ENCODE results near the gene TMED7.

Gene TMED7

GRCh38 chr5:115583474-115583873 is 42.4 kb downstream of the TMED7 start:
- Histone ChIP-seq H3K36me3 (ENCODE audit: insufficient read depth, low read length) (no peaks in the 10 kb centered on the region), H3K9me3 (ENCODE audit: control insufficient read depth, insufficient read depth, low read length) (no peaks in the 10 kb centered on the region), H3K4me1 (ENCODE audit: insufficient read depth, low read length) (0 out of 2 replicates have a peak, but pooled peaks cover 9% of the 10 kb centered on the region), H3K9ac (ENCODE audit: low read depth, low read length) (no peak overlapping the region)

GRCh38 chr5:115580941-115581340 is 44.9 kb downstream of the TMED7 start:
- Histone ChIP-seq H3K9me3 (ENCODE audit: control insufficient read depth, insufficient read depth, low read length) (no peaks in the 10 kb centered on the region), H3K36me3 (ENCODE audit: insufficient read depth, low read length) (0 out of 2 replicates have a peak, but pooled peaks cover 4% of the 10 kb centered on the region), H3K4me1 (ENCODE audit: insufficient read depth, low read length) (0 out of 2 replicates have a peak, but pooled peaks cover 9% of the 10 kb centered on the region)

DNA sequence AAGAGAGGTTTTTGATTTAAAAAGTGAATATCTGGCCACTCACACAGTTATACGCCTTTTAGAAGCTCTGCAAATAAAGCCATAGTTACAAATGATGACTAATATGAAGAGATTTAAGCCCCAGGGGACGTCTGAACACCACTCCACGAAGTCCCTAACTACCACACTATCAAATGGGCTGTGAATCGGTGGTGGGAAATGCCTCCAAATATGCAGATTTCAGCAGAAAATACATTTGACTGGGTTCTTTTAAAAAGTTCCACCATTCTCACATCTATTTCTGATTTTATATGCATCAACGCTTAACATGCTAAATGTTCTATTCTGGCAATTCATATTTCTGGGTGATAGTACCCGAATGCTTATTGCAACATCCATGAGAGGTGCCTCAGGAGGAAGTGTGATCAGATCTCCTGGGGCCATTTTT is 46.1 kb downstream of the TMED7 start:
- H3K36me3 ChIP-seq (ENCODE audit: insufficient read depth, low read length): 0 out of 2 replicates have a peak, but pooled peaks cover 4% of the 10 kb centered on the region
- H3K4me1 ChIP-seq (ENCODE audit: insufficient read depth, low read length): 0 out of 2 replicates have a peak, but pooled peaks cover 9% of the 10 kb centered on the region
- no peaks in the 10 kb centered on the region for H3K9me3 ChIP-seq (ENCODE audit: control insufficient read depth, insufficient read depth, low read length)
- no peak overlapping the region for H3K9ac ChIP-seq (ENCODE audit: low read depth, low read length)

More at GRCh38 chr5:115580941-115581340, 44.9 kb downstream of the TMED7 start:
- H3K9ac ChIP-seq (ENCODE audit: low read depth, low read length): no peak overlapping the region

DNA sequence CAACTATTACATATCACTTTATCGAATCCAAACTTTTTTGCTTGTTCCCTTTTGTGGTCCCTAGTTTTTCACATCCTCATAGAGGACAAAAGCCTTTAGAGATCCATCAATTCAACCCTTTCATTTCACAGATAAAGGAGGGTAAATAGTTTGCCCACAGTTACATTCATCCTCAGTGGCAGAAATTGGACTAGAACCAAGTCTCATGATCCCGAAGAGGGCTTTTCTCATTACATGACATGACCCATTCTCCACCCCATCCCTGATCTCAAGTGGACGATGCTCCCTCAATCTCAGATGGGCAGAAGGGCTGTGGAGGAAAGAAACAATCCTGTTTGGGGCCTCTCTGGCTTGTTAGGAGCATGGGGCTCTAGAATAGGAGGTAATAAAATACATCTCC is 46.6 kb downstream of the TMED7 start:
- no peaks in the 10 kb centered on the region for H3K9me3 ChIP-seq (ENCODE audit: control insufficient read depth, insufficient read depth, low read length)
- no peak overlapping the region for H3K9ac ChIP-seq (ENCODE audit: low read depth, low read length)
- H3K36me3 ChIP-seq (ENCODE audit: insufficient read depth, low read length): 0 out of 2 replicates have a peak, but pooled peaks cover 4% of the 10 kb centered on the region
- peaks cover 9% of the 10 kb centered on the region; the same call in 1 of the 2 replicates for H3K4me1 ChIP-seq (ENCODE audit: insufficient read depth, low read length)

DNA sequence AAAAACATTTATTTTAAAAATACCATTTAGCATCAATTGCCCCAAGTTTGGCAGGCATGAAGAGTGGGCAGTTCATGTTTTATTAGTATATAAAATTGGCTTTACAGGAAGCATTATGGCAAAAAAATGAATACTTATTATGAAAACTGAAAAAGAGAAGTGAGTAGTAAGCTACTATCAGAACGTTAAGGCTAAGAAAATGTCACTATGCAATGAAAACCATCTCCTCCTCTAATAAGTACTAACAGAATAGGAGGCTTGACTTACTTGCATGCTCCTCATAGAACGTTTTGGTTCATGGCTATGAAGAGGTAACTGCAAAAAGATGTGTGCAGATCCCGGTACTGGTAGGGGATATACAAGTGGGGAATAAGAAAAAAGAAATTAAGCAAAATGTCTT is 47.2 kb downstream of the TMED7 start:
- Histone ChIP-seq H3K9me3 (ENCODE audit: control insufficient read depth, insufficient read depth, low read length) (no peaks in the 10 kb centered on the region), H3K4me1 (ENCODE audit: insufficient read depth, low read length) (peaks cover 9% of the 10 kb centered on the region; the same call in 1 of the 2 replicates), H3K36me3 (ENCODE audit: insufficient read depth, low read length) (0 out of 2 replicates have a peak, but pooled peaks cover 4% of the 10 kb centered on the region), H3K9ac (ENCODE audit: low read depth, low read length) (no peak overlapping the region)

DNA sequence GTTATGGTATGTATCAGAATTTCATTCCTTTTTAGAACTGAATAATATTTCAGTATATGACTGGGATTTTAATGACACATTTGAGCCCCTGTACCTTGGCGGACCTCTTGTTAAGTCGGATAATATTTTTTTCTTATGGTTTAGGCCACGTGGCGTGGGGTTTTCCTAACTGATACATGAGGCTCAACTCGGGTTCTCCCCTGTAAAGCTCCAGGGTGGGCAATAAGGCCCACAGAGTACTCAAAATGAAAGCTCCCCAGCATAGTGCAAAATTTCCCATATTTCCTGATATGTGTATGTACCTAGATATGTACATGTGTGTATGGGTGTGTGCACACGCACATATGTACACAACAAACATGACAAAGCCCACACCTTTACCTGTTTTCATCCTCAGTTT is 48.1 kb downstream of the TMED7 start:
- 0 out of 2 replicates have a peak, but pooled peaks cover 4% of the 10 kb centered on the region for H3K36me3 ChIP-seq (ENCODE audit: insufficient read depth, low read length)
- no peaks in the 10 kb centered on the region for H3K9me3 ChIP-seq (ENCODE audit: control insufficient read depth, insufficient read depth, low read length)
- H3K4me1 ChIP-seq (ENCODE audit: insufficient read depth, low read length): no peaks in the 10 kb centered on the region; the same call in 1 of the 2 replicates
- H3K9ac ChIP-seq (ENCODE audit: low read depth, low read length): no peak overlapping the region

- Histone ChIP-seq H3K4me1 (ENCODE audit: insufficient read depth, low read length) (no peaks in the 10 kb centered on the region; the same call in 1 of the 2 replicates), H3K9me3 (ENCODE audit: control insufficient read depth, insufficient read depth, low read length) (no peaks in the 10 kb centered on the region), H3K9ac (ENCODE audit: low read depth, low read length) (no peak overlapping the region), H3K36me3 (ENCODE audit: insufficient read depth, low read length) (0 out of 2 replicates have a peak, but pooled peaks cover 4% of the 10 kb centered on the region)
Measured at GRCh38 chr5:115577329-115577728, 48.5 kb downstream of the TMED7 start.

GRCh38 chr5:115575167-115576070 is 50.4 kb downstream of the TMED7 start:
- Histone ChIP-seq H3K9me3 (ENCODE audit: control insufficient read depth, insufficient read depth, low read length) (no peaks in the 10 kb centered on the region), H3K9ac (ENCODE audit: low read depth, low read length) (no peak overlapping the region)

DNA sequence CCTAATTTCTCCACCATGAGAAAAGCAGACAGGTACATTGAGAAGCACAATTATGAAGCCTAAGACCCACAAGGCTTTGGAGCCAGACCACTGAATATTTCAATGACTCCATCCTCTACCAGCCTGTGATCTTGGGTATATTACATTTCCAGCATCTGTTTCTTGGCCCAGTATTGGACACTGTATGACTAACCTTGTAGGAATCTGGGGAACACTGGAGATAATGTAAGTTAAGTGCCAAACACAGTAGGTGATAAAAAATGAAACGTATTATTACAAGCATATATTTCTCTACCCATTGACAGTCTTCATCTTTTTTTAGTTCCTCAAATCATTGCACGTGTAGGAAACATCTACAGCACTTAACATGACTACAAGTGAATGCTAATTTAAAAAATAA is 52.7 kb downstream of the TMED7 start:
- no peaks in the 10 kb centered on the region; the same call in 1 of the 2 replicates for H3K4me1 ChIP-seq (ENCODE audit: insufficient read depth, low read length)
- H3K36me3 ChIP-seq (ENCODE audit: insufficient read depth, low read length): 0 out of 2 replicates have a peak, but pooled peaks cover 4% of the 10 kb centered on the region
- H3K9ac ChIP-seq (ENCODE audit: low read depth, low read length): no peak overlapping the region
- H3K9me3 ChIP-seq (ENCODE audit: control insufficient read depth, insufficient read depth, low read length): no peaks in the 10 kb centered on the region

More at GRCh38 chr5:115575167-115576070, 50.4 kb downstream of the TMED7 start:
- Histone ChIP-seq H3K36me3 (ENCODE audit: insufficient read depth, low read length) (0 out of 2 replicates have a peak, but pooled peaks cover 4% of the 10 kb centered on the region), H3K4me1 (ENCODE audit: insufficient read depth, low read length) (no peaks in the 10 kb centered on the region; the same call in 1 of the 2 replicates)

GRCh38 chr5:115571441-115571878 is 54.4 kb downstream of the TMED7 start:
- H3K9ac ChIP-seq (ENCODE audit: low read depth, low read length): no peak overlapping the region
- H3K36me3 ChIP-seq (ENCODE audit: insufficient read depth, low read length): no peaks in the 10 kb centered on the region
- no peaks in the 10 kb centered on the region for H3K9me3 ChIP-seq (ENCODE audit: control insufficient read depth, insufficient read depth, low read length)
- no peaks in the 10 kb centered on the region; the same call in 1 of the 2 replicates for H3K4me1 ChIP-seq (ENCODE audit: insufficient read depth, low read length)

GRCh38 chr5:115568668-115569067 is 57.2 kb downstream of the TMED7 start:
- no peaks in the 10 kb centered on the region for H3K9me3 ChIP-seq (ENCODE audit: control insufficient read depth, insufficient read depth, low read length)
- no peak overlapping the region for H3K9ac ChIP-seq (ENCODE audit: low read depth, low read length)
- no peaks in the 10 kb centered on the region for H3K36me3 ChIP-seq (ENCODE audit: insufficient read depth, low read length)
- no peaks in the 10 kb centered on the region for H3K4me1 ChIP-seq (ENCODE audit: insufficient read depth, low read length)

- no peaks in the 10 kb centered on the region for H3K36me3 ChIP-seq (ENCODE audit: insufficient read depth, low read length)
- H3K4me1 ChIP-seq (ENCODE audit: insufficient read depth, low read length): no peaks in the 10 kb centered on the region
- H3K9me3 ChIP-seq (ENCODE audit: control insufficient read depth, insufficient read depth, low read length): no peaks in the 10 kb centered on the region
- no peak overlapping the region for H3K9ac ChIP-seq (ENCODE audit: low read depth, low read length)
Measured at GRCh38 chr5:115565233-115565632, 60.6 kb downstream of the TMED7 start.
